GM12864 (cell line): Measurements from ENCODE around the gene CYFIP1.

ENCODE experiments used
- DNase-seq: peaks from one replicate; pipeline ENCODE4 v3.0.0-alpha.2; 2011; ENCODE audit warnings: low read depth
- H3K4me3 ChIP-seq: 2 replicates; pipeline ENCODE4 v1.5.1; 2011; ENCODE audit warnings: mild to moderate bottlenecking, low read depth, low read length, control low read depth
- TF ChIP-seq, protein P1 (sequence below): IDR thresholded peaks from 2 replicates; pipeline ENCODE4 v1.5.1; 2011; ENCODE audit warnings: low read depth, mild to moderate bottlenecking, moderate library complexity, low read length, control low read depth, inconsistent platforms; ENCODE audit errors: missing control alignments

Gene CYFIP1

DNA sequence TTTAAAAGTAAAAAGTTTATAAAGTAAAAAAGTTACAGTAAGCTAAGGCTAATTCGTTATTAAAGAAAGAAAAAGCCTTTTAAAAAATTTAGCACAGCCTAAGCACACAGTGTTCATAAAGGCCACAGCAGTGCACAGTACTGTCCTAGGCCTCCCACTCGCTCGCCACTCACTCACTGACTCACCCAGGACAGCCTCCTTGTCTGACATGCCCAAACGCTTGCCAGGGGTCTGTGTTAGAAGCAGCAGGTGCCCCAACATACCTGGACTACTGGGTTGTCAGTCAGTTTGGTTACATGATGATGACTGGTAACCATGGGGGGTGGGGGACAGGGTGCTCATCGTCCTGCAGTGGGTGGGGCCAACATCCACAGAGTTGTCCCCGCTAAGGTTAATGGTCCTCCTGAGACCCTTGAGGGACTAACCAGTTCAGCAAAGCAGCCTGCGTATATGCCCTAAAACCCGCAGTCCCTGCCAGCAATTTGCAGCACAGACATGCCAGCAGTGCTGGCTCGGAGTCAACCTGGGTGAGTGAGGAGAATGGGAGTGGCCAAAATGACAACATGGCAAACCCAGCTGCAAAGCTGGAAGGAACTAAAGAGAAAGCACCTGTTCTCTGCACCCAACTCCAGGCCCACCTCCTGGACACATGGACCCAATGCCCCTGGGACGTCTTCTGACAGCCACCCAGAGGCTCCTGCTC, 49.2 kb downstream of the CYFIP1 start:
- H3K4me3 ChIP-seq = no peak overlapping the region
- no peak for DNase-seq
- TF ChIP-seq, protein P1, sequence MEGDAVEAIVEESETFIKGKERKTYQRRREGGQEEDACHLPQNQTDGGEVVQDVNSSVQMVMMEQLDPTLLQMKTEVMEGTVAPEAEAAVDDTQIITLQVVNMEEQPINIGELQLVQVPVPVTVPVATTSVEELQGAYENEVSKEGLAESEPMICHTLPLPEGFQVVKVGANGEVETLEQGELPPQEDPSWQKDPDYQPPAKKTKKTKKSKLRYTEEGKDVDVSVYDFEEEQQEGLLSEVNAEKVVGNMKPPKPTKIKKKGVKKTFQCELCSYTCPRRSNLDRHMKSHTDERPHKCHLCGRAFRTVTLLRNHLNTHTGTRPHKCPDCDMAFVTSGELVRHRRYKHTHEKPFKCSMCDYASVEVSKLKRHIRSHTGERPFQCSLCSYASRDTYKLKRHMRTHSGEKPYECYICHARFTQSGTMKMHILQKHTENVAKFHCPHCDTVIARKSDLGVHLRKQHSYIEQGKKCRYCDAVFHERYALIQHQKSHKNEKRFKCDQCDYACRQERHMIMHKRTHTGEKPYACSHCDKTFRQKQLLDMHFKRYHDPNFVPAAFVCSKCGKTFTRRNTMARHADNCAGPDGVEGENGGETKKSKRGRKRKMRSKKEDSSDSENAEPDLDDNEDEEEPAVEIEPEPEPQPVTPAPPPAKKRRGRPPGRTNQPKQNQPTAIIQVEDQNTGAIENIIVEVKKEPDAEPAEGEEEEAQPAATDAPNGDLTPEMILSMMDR = no peak

DNA sequence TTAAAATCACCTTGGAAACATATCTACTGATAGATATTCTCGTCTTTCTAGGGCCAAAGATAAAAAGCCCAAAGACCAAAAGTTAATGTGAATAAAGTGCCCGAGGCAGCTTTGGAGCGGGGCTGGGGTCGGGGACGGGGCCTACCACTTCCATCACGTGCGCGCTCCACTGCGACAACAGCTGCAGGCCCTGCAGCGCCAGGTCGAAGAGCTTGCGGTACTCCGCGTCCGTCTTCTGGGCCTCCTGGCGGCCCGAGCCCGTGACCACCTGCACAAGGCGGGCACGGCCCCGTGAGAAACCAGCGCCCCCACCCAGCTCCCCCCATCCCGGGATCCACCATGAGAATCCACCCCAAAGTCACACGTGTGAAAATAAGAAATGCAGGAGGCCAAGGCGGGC, 52.4 kb downstream of the CYFIP1 start:
- TF ChIP-seq, protein P1 = no peak
- DNase-seq = no peak
- H3K4me3 ChIP-seq = no peak overlapping the region

DNA sequence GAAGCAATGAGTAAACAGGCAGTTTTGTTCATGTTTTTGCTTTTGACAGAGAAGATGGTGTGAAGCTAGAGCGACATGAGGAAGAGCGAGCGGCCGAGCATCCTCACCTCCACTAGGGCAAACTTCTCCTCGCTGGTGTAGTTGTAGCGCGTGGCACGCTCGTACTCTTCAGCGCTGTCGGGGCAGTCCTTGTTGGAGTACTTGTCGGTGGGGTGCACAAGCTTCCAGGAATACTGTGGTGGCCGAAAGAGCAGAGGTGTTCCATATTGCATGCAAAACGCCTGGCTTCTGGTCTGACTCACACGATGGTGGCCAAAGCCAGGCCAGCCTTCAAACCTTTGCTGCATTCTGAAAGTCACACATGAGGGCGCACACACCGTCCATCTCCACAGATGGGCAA, 54.3 kb downstream of the CYFIP1 start:
- no peak for DNase-seq
- TF ChIP-seq, protein P1 = no peak
- no peak overlapping the region for H3K4me3 ChIP-seq

- no peak for DNase-seq
- TF ChIP-seq, protein P1 = no peak
Measured at GRCh38 chr15:22922003-22922402, 58.2 kb downstream of the CYFIP1 start.

GRCh38 chr15:22919171-22919570, 61.0 kb downstream of the CYFIP1 start:
- DNase-seq = no peak
- TF ChIP-seq, protein P1 = no peak
- no peak overlapping the region for H3K4me3 ChIP-seq

More at GRCh38 chr15:22922003-22922402, 58.2 kb downstream of the CYFIP1 start:
- H3K4me3 ChIP-seq = no peak overlapping the region

DNA sequence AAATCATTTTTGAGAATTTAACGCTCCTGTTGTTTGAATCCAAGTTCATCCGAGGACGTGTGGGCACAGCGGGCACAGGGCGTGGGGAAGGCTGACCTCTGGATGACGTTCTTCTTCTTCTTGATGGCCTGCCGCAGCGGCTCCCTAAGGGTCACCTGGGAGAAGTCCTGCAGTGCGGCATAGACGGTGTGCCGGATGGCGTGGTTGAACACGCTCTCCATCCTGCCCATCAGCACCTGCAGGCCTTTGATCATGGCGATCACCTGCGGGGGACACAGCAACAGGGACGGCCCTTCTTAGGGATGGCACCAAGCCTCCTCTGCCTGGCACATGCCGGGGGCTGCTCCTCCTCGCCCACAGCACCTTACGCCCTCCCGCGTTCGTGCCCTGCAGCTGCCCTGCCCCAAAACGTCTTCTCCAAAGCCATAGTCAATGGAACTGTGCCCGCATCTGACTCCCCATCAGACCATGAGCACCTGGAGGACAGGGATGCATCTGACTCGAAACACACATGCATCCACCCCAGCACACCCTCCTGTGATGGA, 61.5 kb downstream of the CYFIP1 start:
- no peak overlapping the region for H3K4me3 ChIP-seq
- TF ChIP-seq, protein P1 = no peak
- DNase-seq = no peak

GRCh38 chr15:22918056-22918455, 62.1 kb downstream of the CYFIP1 start:
- DNase-seq = no peak
- H3K4me3 ChIP-seq = no peak overlapping the region
- TF ChIP-seq, protein P1 = no peak
